ENCODE data around the gene SP2.

- TF ChIP-seq CTCF (IDR thresholded peaks at IDR 0.05) (no peak), POLR2A (IDR thresholded peaks at IDR 0.05) (no peak)
Observed at GRCh38 chr17:47872651-47873161, 23.3 kb upstream of the SP2 start.
